ENCODE data around the gene RNU1-2.
"Not testable (repeated sequence)": the region's sequence is repeated elsewhere in the genome, so short reads cannot be mapped to it uniquely, and the experiment has no call there.

Gene RNU1-2

DNA sequence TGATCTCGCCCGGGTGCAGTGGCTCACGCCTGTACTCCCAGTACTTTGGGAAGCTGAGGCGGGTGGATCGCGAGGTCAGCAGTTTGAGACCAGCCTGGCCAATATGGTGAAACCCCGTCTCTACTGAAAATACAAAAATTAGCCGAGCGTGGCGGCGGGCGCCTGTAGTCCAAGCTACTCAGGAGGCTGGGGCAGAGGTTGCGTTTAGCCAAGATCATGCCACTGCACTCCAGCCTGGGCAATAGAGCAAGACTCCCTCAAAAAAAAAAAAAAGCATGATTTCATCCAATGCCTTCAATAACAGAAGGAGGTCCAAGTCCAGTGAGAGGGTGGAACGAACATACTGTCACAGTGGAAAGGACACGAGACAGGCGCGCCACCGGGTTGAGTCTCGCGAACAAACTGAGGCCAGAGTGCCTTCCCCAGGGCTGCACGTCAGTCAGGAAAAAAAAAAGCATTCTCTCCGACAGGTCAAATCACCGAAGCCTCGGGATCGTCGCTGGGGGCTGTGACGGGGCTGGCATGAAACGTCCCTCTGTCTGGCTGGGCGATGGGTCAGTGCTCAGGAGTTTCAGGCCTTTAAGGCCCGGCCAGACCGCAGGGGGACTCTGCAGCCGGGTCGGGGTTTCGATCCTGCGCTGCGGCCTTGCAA, 17.5 kb downstream of the RNU1-2 start:
- Histone ChIP-seq H3K4me3 (ENCODE audit: low read length, poor library complexity, severe bottlenecking) (peak overlapping the region; percentile 86), H3K4me1 (ENCODE audit: insufficient read depth, low read length, poor library complexity, severe bottlenecking) (peaks cover 15% of the 10 kb centered on the region), H3K9me2 (replicated peaks; ENCODE audit: low read depth, low read length) (no peaks in the 10 kb centered on the region), H3K4me2 (ENCODE audit: low read depth, low read length, poor library complexity, severe bottlenecking) (peak overlapping the region; percentile 96), H2AFZ (ENCODE audit: low read length) (peak overlapping the region; percentile 90), H3F3A (ENCODE audit: low read depth) (peaks cover 3% of the 10 kb centered on the region; the same call in 1 of the 2 replicates), H4K20me1 (ENCODE audit: insufficient read depth, low read length, poor library complexity, severe bottlenecking) (no peaks in the 10 kb centered on the region), H3K27me3 (ENCODE audit: insufficient read depth, low read length, poor library complexity, severe bottlenecking) (no peaks in the 10 kb centered on the region), H3K79me2 (ENCODE audit: insufficient read depth, low read length) (no peaks in the 10 kb centered on the region), H3K9me3 (ENCODE audit: insufficient read depth, low read depth, low read length) (no peaks in the 10 kb centered on the region), H3K9ac (ENCODE audit: low read depth, low read length, poor library complexity, severe bottlenecking) (peak overlapping the region; percentile 78), H3K36me3 (ENCODE audit: insufficient read depth, low read length) (no peaks in the 10 kb centered on the region)
- TF ChIP-seq EZH2phosphoT487 (IDR thresholded peaks at IDR 0.05; ENCODE audit: borderline replicate concordance) = no peak
- TF ChIP-seq, protein P1, sequence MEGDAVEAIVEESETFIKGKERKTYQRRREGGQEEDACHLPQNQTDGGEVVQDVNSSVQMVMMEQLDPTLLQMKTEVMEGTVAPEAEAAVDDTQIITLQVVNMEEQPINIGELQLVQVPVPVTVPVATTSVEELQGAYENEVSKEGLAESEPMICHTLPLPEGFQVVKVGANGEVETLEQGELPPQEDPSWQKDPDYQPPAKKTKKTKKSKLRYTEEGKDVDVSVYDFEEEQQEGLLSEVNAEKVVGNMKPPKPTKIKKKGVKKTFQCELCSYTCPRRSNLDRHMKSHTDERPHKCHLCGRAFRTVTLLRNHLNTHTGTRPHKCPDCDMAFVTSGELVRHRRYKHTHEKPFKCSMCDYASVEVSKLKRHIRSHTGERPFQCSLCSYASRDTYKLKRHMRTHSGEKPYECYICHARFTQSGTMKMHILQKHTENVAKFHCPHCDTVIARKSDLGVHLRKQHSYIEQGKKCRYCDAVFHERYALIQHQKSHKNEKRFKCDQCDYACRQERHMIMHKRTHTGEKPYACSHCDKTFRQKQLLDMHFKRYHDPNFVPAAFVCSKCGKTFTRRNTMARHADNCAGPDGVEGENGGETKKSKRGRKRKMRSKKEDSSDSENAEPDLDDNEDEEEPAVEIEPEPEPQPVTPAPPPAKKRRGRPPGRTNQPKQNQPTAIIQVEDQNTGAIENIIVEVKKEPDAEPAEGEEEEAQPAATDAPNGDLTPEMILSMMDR (conservative IDR thresholded peaks at IDR 0.05; ENCODE audit: low read length) = no peak

DNA sequence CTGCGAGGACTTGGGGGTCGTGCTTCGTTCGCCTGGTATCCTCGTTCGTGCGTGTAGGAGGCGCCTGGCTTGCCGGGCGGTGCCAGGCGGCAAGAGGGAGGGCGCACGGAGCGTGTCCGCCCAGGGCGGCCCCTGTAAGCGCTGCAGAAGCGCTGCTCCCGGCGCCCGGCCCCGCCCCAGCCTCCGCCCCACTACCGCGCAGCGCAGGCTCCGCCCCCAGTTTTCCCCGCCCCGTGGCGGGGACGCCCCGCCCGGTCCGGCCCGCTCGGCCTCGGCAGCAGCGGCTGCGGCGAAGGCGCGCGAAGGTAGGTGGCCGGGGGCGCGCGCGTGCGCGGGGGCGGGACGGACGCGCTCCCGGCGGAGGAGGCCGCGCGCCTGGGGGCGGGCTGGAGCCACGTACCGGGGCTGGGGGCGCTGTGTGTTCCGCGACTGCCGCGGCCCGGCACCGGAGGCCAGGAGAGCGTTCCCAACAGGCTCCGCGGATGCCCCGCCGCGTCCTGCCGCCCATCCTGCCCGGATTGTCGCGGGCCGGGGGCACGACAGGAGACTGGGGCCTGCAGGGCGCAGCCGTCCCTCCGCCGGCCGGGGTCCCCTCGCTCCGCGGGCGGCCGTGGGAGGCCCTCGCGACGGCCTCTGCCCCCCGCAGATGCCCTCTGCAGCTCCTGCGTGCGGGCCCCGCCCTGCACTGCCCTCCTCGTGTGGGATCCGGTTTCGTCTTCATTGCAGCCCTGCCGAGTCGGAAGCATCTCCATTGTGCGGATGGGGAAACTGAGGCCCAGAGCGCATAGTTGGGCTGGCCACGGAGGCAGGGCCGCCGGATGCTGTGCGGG, 18.3 kb downstream of the RNU1-2 start:
- H3K79me2 ChIP-seq (ENCODE audit: insufficient read depth, low read length) = no peaks in the 10 kb centered on the region

DNA sequence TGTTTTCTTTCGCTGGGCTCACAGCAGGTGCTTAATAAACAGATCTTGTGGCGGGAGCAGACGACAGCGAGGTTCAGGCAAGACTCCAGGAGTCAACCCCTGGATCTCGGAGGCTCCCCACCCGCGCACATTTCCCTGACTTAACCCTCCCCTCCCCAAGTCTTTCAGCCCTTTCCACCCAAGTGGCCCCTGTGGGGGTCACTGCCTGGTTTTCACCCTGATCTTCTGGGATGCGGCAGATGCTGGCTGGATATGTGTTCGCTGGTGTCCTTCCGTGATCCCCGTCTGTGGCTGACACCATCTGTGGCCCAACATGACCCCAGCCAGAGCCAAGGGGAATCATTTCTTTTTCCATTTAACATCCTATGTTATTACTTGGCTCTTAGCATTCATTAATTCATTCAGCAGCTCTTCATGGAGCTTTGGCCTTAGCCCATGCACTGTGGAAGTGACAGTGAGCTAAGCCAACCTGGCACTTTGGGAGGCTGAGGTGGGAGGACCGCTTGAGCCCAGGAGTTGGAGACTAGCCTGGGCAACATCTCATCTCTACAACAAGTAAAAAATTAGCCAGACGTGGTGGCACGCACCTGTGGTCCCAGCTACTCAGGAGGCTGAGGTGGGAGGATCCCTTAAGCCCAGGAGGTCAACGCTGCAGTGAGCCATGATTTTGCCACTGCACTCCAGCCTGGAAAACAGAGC, 19.3 kb downstream of the RNU1-2 start:
- Histone ChIP-seq H3K4me2 (ENCODE audit: low read depth, low read length, poor library complexity, severe bottlenecking) (peak overlapping the region; percentile 71), H3K4me3 (ENCODE audit: low read length, poor library complexity, severe bottlenecking) (peak overlapping the region; percentile 86), H3K4me1 (ENCODE audit: insufficient read depth, low read length, poor library complexity, severe bottlenecking) (peaks cover 15% of the 10 kb centered on the region), H3K9ac (ENCODE audit: low read depth, low read length, poor library complexity, severe bottlenecking) (peak overlapping the region; percentile 82)
- H3K27me3 ChIP-seq (ENCODE audit: insufficient read depth, low read length, poor library complexity, severe bottlenecking); H3F3A ChIP-seq (ENCODE audit: low read depth); H2AFZ ChIP-seq (ENCODE audit: low read length); H3K9me2 ChIP-seq (replicated peaks; ENCODE audit: low read depth, low read length); H4K20me1 ChIP-seq (ENCODE audit: insufficient read depth, low read length, poor library complexity, severe bottlenecking); H3K36me3 ChIP-seq (ENCODE audit: insufficient read depth, low read length); H3K9me3 ChIP-seq (ENCODE audit: insufficient read depth, low read depth, low read length); H3K79me2 ChIP-seq (ENCODE audit: insufficient read depth, low read length): not testable (repeated sequence)

More for the DNA sequence above, 18.3 kb downstream of the RNU1-2 start:
- Histone ChIP-seq H3K27me3 (ENCODE audit: insufficient read depth, low read length, poor library complexity, severe bottlenecking) (no peaks in the 10 kb centered on the region), H3K4me2 (ENCODE audit: low read depth, low read length, poor library complexity, severe bottlenecking) (peak overlapping the region; percentile 96), H3K4me1 (ENCODE audit: insufficient read depth, low read length, poor library complexity, severe bottlenecking) (peaks cover 15% of the 10 kb centered on the region), H3K9me3 (ENCODE audit: insufficient read depth, low read depth, low read length) (no peaks in the 10 kb centered on the region), H2AFZ (ENCODE audit: low read length) (peak overlapping the region; percentile 90), H3K9me2 (replicated peaks; ENCODE audit: low read depth, low read length) (no peaks in the 10 kb centered on the region), H4K20me1 (ENCODE audit: insufficient read depth, low read length, poor library complexity, severe bottlenecking) (no peaks in the 10 kb centered on the region), H3K36me3 (ENCODE audit: insufficient read depth, low read length) (no peaks in the 10 kb centered on the region), H3K4me3 (ENCODE audit: low read length, poor library complexity, severe bottlenecking) (peak overlapping the region; percentile 86), H3K9ac (ENCODE audit: low read depth, low read length, poor library complexity, severe bottlenecking) (peak overlapping the region; percentile 82), H3F3A (ENCODE audit: low read depth) (peaks cover 3% of the 10 kb centered on the region; the same call in 1 of the 2 replicates)
- TF ChIP-seq EZH2phosphoT487 (IDR thresholded peaks at IDR 0.05; ENCODE audit: borderline replicate concordance) = no peak
- TF ChIP-seq, protein P1 (conservative IDR thresholded peaks at IDR 0.05; ENCODE audit: low read length) = 0 out of 2 replicates have a peak, but pooled peaks have one; percentile 11
